LNCAP (cell line): Measurements from ENCODE around the gene KIAA1328.

Experiments used
- TF ChIP-seq, protein P1 (sequence below): fragments of 450-650 bp; IDR thresholded peaks from 2 replicates; pipeline ENCODE4 v1.5.1; 2017; ENCODE audit warnings: mild to moderate bottlenecking

The KIAA1328 gene

DNA sequence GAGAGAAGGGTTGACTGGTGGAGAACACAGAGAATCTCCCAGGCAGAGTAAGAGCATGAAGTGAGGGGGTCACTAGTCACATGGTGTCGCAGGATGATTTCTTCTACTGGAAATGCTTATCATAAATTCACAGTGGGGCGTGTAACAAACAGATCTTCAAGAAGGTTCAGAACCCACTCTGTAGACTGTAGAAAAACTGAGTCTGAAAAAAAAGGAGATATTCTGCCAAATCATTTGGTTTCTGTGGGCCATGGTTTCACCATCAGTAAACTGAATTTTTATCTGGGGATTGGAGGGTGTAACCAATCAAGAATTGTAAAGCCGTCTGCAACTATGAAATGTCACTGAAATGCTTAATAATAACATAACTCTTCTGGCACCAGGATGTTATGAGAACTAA is 15.1 kb upstream of the KIAA1328 start:
- TF ChIP-seq, protein P1, sequence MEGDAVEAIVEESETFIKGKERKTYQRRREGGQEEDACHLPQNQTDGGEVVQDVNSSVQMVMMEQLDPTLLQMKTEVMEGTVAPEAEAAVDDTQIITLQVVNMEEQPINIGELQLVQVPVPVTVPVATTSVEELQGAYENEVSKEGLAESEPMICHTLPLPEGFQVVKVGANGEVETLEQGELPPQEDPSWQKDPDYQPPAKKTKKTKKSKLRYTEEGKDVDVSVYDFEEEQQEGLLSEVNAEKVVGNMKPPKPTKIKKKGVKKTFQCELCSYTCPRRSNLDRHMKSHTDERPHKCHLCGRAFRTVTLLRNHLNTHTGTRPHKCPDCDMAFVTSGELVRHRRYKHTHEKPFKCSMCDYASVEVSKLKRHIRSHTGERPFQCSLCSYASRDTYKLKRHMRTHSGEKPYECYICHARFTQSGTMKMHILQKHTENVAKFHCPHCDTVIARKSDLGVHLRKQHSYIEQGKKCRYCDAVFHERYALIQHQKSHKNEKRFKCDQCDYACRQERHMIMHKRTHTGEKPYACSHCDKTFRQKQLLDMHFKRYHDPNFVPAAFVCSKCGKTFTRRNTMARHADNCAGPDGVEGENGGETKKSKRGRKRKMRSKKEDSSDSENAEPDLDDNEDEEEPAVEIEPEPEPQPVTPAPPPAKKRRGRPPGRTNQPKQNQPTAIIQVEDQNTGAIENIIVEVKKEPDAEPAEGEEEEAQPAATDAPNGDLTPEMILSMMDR: no peak

DNA sequence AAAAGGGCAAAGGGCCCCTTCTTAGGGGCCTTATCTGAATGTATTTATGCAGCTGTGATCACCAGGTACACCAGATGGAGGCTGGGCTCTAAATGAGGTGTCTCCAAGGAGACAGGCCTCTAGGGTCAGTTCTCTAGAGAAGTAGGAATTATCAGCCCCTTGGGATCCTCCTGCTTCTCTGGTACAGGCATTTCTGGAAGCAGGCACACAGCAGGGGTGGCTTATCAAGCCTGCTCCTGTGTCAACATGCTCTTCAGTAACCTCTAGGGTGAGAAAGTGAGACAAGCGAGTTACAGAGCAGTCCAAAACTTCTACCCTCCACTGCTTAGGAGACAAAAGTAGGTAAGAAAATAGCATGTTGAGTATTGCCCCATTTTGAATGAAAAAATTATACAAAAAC is 13.9 kb upstream of the KIAA1328 start:
- TF ChIP-seq, protein P1: no peak

DNA sequence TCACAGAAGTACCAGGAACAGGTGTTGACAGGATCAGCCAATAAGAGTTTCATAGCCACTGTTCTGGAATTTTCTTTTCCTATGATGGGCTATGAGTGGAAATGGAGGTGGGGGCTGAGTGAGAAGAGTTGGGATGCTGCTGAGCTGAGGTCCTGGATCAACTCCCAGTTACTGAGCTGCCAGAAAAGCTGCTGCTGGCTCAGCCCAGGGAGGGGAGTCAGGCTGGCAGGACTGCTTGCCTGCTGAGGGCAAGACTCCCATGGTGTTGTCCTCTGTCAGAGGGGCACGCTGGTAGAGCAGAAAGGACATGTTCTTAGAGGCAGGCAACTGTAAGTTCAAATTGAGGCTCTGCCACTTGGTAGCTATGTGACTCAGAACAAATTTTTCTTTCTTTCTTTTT is 11.9 kb upstream of the KIAA1328 start:
- TF ChIP-seq, protein P1: no peak

- TF ChIP-seq, protein P1: no peak
Observed at GRCh38 chr18:36818652-36819051, 10.3 kb upstream of the KIAA1328 start.

GRCh38 chr18:36819621-36820020 is 9.3 kb upstream of the KIAA1328 start:
- TF ChIP-seq, protein P1: no peak

GRCh38 chr18:36821681-36822080 is 7.2 kb upstream of the KIAA1328 start:
- TF ChIP-seq, protein P1: no peak

DNA sequence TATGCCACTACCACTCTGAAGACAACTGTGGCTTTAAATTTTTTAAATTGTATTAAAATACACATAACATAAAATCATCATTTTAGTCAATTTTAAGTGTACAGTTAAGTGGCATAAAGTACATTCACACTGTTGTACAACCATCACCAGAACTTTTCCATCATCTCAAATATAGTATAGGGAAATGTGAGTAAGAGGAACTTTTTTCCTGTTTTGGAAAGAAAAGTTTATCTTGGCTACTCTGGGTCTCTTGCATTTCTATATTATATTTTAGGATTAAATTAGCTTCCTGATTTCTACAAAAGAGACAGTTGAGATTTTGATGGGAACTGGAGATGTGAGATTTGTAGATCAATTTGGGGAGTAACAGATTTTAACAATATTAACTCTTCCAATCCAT is 3.4 kb upstream of the KIAA1328 start:
- TF ChIP-seq, protein P1: no peak

DNA sequence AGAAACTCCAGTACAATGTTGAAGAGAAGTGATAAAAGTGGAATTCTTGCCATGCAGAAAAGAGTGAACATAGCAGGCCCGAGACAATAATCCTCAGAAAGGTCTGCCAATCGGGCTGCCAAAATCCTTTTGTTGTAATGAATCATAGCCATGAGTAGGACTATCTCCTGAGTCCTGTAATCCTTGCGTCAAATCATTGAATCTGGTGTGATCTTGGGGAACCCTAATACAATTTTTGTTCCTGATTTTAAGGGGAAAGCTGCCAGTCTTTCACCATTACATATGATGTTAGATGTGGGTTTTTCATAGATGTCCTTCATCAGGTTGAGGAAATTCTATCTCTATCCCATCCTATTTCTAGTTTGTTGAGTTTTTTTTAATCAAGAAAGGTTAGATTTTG is 2.4 kb upstream of the KIAA1328 start:
- TF ChIP-seq, protein P1: no peak
